Measurements from ENCODE around the gene PFDN1. TPM values are rescaled to one million over a fixed set of nuclear protein-coding genes. Genes with fewer than 3 reads are reported as not detected.

Gene PFDN1
- total RNA-seq, 1 donor: 37.2 TPM

DNA sequence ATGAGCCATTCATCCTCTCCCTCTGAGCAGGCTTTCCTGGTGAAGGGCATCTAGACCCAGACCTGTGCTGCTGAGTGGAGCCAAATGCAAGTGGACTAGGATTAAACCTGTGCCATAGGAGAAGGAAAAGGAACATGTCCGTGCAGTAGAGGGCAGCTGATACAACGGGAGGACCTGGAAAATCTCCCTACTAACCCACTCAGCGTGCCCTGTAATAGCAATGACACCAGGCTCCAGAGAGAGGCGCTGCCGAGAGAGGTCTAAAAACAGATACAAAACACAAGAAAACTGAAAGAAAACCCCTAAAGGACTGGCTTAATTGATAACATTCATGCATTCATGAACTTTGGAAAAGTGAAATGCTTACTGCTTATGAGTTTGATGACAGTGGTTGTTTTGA lies 60.8 kb downstream of the PFDN1 start:
- no peak for DNase-seq (ENCODE audit: low read depth in 2 of 3, low spot score in 2 of 3)

DNA sequence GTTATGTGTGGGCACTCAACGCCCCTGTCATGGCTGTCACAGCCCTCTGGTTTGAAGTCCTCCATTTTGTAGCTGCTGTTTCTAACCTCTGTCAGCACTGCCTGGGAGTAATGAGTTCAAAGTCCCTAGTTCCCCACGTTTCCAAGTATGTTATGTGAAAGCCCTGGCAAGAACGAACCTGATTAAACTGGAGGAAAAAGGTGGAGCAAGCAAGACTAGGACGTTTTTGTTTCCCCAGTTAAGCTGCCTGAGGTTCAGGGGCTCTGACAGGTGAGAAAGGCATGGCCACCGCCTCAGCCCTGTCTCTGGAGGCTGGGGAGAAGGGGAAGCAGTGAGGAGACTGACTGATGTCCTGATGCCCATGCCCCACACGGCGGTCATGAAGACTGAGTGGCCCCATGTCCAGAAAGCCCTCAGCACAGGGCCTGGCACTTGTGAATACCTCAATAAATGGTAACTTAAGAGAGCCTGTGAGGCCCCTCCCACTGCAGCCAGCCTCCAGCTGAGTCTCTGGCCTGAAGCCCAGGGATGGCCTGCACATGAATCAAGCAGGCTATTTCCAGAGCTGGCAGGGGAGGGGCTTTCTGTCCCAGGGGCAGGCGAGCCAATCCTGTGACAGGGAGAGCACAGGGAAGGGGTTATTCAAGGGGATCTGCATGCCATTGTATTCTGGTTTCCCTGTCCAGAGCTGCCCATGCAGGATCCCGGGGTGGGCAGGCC lies 61.8 kb downstream of the PFDN1 start:
- no peak for DNase-seq (ENCODE audit: low read depth in 2 of 3, low spot score in 2 of 3)

DNA sequence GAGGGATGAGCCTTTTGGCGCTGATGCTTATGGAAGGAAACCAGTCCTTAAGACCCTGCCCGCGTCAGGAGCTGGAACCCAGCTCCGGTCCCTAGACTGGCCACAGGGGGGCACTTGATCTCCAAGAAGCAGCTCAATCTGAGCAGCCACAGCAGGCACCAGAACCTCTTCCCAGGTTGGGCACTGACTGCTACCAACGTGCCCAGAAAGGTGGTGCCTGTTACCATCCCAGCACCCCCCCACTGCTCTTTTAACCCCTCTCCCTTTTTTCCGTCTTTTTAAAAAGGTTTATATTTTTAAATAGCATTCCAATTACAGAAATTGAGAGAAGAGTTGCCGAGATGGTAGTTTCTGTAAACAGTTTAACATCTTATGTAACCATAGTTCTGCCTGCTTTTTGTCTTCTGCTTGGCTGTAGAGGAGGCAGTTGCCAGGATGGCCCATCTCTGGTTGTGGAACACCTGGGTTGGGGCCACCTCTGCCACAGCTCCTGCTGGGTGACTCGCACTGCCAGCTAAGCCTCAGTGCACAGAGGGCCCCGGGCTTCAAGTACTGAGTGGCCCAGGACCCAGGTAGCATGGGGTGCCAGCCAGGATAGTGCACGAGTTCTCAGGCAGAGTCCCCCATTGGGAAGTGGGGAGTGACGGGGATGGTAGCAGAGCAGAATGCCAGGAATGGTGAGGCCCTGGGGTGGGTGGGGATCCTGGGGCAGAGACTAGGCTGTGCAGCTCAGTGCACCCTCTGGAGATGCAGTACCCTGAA lies 62.8 kb downstream of the PFDN1 start:
- DNase-seq (ENCODE audit: low read depth in 2 of 3, low spot score in 2 of 3): peak in 2 of 3 donors; percentile 51 to 66

DNA sequence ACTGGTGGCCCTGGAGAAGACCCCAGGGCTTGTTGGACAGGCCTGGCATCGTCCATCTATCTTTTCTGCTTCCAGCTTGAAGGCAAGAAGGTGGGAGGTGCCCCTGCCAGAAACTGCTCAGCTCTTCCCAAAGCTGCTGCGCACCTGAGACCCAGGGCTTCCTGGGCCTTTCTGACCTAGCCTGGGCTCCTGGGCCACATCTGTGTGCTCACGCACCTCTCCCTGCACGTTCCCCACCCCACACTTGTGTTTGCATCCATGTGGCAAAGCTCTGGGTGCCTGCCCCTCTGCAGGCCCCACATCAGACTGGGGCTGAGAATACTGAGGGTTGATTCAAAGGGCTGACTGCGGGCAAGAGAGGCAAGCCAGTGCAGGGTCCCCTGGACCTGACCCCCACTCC lies 63.4 kb downstream of the PFDN1 start:
- no peak for DNase-seq (ENCODE audit: low read depth in 2 of 3, low spot score in 2 of 3)

DNA sequence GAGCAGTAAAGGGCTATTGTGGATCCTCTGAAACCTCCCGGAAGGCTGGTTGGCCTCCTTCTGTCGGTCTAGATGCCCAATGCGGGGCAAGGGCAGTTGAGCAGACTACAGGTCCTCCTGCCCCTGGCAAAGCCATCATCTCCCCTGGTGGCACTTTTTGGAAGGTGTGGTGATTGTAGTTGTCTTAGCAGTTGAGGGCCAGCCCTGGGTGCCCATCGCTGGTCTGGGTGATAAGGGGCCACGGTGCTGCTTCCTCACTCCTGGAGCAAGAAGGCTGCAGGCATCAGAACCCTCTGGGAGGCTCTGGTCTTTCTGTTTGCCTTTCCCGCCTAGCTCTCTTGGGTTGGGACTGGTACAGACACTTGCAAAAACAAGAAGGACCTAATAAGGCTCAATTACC lies 64.1 kb downstream of the PFDN1 start:
- DNase-seq (ENCODE audit: low read depth in 2 of 3, low spot score in 2 of 3): no peak

DNA sequence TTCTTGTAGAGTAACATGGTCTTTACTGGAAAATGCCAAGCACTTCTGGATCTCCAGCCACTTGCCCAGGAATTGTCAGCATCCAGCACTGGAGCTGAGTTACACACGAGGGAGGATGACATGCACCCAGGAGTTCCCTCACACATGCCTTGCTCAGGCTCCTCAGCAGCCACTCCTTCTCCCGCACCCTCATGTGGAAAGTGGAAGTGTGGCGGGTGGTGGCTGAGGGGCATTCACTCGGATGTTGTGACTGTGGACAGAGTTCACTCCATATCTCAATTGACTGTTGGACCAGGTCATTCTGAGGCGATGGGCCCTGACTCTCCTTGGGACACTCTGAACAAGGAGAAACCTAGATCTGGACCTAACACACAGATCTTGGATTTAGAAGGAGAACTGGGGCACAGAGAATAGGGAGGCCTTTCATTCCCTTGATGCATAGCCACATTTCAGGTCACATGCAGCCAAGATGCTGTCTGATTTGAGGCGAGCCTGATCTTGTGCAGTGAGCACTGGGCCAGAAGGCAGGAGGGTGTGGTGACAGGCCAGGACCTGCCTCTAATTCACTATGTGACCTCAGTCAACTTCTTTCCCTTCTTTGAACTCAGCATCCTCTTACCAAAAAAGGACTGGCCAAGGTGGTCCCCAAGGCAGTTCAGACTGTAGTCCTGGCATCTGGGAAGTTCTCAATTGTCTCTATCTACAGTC lies 65.9 kb downstream of the PFDN1 start:
- no peak for DNase-seq (ENCODE audit: low read depth in 2 of 3, low spot score in 2 of 3)

DNA sequence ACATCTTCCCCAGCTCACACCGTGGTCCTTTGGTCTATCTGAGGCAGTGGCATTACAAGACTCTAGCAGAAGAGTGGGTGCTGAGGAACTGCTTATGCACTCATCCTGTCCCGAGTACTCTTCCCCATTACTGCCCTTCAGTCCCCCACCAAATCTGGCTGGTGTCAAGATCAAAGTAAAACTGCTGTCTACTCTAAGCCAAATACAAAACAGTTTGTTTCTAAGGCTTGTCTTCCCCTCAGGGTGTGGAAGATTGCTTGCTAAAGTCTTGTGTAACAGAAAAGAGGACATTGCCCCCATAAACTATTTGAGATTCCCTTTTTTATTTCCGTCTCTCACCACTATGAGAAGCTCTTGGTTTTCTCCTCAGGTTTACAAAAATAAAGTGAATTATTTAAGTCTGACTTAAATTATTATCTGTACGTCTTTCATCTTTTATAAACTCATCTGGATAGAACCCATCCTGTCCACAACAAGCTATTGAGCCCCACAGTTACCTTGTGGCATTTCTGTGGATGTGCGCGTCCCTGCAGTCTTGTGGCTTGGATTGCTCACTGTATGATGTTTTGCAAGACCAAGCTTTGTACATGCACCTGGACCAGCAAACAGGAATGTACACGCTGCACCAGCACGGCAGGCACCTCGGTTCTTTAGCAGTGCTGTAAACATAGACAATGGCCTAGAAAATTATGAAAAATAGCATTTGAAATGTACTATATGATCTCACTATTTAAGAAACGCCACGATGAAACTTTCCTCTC lies 66.9 kb downstream of the PFDN1 start:
- DNase-seq (ENCODE audit: low read depth in 2 of 3, low spot score in 2 of 3): no peak

DNA sequence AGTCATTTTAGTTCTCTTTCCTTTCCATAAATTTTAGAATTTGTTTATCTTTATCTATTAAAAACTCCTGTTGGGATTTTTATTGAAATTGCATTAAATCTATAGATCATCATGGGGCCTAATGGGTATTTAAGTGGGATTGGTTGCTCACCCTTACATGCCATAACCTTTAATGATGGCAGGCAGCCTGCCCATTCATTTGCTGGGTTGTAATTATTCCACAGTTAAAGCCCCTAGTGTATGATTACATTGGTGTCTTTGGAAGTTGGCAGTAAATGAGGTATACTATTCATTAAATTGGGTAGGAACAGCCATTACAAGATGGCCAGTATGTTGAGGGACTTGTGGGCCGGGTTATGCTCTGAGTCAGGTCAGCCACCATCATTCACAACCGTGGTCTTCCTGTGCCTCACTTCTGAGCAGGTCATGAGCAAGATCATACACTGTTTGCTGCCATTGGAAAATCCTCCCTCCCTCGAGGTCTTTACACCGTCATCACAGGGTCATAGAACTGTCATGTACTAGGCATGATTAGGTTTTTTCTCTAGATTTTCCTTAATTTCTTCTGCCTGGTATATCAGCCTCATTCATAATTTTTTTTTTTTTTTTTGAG lies 68.4 kb downstream of the PFDN1 start:
- no peak for DNase-seq (ENCODE audit: low read depth in 2 of 3, low spot score in 2 of 3)

DNA sequence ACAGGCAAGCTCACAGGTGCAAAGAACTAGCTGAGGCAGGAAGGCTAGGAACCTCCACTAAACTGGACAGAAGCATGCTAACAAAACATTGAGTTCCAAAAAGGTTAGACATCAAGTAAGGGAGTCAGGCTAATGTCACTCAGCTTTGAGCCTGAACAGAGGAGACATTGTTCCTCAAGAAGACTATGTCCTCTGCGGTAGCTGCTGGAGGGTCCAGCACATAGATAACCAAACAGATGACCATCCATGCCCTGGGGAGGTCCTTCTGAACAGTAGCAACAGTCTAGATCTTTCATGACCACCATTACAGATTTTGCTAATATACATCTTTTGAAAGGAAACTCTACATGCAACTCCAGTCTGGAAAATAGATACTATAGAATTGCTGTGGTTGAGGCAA lies 70.2 kb downstream of the PFDN1 start:
- DNase-seq (ENCODE audit: low read depth in 2 of 3, low spot score in 2 of 3): no peak

DNA sequence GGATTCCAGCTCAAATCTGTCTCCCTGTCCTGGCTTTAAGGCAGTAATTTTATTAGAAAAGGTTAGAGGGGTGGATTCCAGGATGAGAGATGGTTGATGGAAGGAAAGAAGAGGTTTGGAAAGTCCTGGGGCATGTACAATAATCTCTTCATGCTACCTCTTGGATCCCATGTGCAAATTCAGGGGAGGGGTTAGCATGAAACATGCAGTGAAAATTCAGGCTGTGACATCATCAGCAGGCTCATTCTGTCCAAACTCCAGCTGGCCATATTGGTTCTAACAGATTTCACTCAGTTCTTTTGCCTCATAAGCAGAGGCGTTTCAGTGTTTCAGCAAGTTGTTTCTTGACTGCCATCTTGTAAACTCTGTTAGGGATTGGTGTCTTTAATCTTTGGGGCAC lies 72.5 kb downstream of the PFDN1 start:
- DNase-seq (ENCODE audit: low read depth in 2 of 3, low spot score in 2 of 3): no peak

DNA sequence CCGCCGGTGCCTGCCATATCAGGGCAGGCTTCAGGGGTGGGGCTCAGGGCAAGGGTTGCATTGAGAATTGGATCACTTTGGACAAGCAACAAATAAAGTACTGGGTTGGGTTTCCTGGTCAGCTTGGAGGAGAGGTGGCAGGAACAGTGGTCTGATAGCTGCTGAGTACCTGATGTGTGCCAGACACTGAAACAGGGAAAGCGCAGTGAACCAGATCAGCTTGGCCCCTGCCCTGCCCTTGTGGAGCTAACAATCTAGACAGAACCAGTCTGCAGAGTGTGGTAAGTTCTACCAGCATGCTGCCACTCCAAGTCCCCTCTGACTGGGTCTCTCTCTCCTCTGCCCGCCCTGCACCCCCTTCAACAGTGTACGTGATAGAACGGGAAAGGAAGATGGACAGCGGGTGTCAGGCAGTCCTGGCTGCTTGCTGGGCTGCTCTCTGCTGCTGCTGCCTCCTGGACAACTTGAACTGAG lies 74.5 kb downstream of the PFDN1 start:
- DNase-seq (ENCODE audit: low read depth in 2 of 3, low spot score in 2 of 3): no peak

DNA sequence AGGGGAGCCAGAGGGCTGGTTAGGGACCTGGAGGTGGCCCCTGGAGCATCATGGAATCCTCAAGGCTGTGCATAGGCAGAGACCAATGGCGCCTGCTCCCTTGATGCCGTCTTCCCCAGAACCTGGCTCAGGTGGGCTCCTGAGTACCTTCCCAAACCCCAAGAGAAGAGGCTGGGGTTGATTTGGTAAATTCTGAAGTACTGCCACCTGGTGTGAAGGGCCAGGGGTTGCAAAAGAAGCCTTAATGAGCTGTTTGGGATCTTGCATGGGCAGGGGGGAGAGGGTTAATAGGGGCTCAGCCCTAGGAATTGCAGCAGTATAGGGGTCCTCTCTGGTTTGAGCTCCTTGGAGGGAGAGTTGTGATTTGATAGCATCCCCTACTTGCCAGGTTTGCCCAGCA lies 75.9 kb downstream of the PFDN1 start:
- DNase-seq (ENCODE audit: low read depth in 2 of 3, low spot score in 2 of 3): no peak

DNA sequence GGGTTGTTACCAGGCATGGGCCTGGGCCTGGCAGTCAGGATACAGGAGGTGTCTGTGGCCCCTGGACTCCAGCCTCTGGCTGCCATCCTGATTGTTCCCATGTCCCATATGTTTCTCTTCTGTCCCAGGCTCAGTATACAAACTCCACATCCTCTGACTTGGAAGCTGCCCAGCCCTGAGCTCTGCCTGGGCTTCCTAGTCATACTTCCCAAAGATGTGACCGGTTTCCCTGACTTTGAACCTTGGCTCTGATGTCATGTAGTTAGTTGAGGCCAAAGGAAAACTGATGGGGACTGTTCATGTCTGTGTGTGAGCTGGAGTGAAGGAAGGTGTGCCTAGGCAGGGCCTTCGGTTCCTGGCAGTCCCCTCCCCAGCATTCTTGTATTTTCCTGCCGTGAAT lies 77.5 kb downstream of the PFDN1 start:
- no peak for DNase-seq (ENCODE audit: low read depth in 2 of 3, low spot score in 2 of 3)

DNA sequence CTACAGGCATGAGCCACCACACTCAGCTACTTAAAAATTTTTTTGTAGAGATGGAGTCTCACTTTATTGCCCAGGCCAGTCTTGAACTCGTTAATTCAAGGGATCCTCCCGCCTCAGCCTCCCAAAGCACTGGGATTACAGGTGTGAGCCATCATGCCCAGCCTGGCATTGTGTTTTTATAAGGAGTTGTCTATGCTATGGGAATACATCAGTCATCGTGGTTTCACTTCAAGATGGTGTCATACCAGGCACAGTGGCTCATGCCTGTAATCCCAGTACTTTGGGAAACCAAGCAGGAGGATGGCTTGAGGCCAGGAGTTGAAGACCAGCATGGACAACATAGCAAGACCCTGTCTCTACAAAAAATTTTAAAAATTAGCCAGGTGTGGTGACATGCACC lies 78.2 kb downstream of the PFDN1 start:
- DNase-seq (ENCODE audit: low read depth in 2 of 3, low spot score in 2 of 3): no peak

DNA sequence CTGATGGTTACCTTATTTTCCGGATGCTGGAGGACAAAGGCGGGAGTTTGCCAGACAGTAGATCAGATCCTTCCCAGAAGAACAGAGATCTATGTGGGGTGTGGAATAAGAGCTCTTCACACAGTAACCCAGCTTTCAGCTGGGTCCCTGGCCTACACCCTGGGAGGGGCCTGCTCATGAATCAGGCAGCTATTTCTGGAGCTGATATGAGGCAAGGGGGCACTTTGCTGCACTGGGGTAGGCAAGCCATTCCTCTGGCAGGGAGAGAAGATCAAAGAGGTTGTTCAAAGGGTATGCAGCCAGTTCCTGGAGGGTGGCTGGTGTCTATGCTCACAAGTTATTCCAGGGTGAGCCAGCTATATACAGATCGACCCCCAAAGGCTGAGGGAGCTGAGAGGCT lies 79.3 kb downstream of the PFDN1 start:
- DNase-seq (ENCODE audit: low read depth in 2 of 3, low spot score in 2 of 3): no peak

DNA sequence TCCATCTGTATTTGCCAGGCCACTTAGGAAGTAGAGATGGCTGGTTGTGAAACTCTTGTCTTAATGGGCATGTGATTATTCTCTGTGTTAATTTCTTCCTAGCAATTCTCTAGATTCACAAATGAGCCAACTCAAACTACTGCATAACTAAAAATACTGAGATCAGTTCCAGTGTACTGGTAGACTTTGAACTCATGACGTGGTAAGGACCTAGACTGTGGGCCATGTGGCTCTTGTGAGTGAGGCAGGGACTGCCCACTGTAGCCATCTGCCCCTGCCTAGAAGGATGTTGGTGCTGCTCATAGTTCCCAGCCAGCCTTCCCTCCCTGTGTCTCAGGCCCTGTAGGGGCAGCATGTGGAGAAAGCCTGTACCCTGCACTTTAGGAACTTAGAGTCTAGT lies 80.5 kb downstream of the PFDN1 start:
- no peak for DNase-seq (ENCODE audit: low read depth in 2 of 3, low spot score in 2 of 3)

DNA sequence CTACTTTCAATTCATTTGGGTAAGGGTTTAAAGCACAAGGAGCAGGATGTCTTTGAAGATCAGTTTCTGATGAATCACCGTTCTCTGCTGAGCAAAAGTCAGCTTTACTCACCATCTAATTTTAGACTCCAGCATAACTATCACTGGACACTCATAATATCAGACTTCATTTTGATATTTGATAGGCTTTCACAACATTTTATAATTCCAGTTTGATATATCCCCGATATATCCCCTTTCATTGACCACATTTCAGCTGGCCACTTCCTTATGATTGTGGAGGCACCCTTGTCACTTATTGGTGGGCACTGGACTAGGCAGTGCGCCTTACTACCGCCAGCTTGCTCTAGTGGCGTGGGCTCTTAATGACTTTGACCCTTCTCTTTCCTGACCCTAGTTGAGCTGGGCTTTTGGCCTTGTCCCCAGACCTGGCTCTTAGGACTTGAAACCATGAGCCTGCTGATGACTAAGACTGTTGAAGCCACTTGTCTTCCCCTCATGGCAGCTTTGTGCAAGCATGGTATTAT lies 81.1 kb downstream of the PFDN1 start:
- no peak for DNase-seq (ENCODE audit: low read depth in 2 of 3, low spot score in 2 of 3)

DNA sequence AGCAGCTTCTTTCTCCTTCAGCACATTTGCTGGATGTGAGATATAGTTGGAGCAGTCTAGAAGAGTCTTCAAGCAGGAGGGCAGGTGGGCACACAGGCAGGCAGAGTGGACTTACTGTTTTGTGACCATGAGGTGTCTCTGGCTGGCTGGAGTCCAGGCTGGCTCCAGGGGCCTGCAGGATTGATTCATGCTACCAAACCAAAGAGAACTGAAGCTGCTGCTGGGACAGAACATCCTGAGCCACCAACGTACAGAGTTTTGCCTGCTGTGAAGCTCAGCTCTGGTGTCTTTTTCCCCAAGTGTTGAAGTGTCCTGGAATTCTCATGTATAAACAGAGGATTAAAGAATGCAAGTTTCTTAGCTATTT lies 82.2 kb downstream of the PFDN1 start:
- no peak for DNase-seq (ENCODE audit: low read depth in 2 of 3, low spot score in 2 of 3)

DNA sequence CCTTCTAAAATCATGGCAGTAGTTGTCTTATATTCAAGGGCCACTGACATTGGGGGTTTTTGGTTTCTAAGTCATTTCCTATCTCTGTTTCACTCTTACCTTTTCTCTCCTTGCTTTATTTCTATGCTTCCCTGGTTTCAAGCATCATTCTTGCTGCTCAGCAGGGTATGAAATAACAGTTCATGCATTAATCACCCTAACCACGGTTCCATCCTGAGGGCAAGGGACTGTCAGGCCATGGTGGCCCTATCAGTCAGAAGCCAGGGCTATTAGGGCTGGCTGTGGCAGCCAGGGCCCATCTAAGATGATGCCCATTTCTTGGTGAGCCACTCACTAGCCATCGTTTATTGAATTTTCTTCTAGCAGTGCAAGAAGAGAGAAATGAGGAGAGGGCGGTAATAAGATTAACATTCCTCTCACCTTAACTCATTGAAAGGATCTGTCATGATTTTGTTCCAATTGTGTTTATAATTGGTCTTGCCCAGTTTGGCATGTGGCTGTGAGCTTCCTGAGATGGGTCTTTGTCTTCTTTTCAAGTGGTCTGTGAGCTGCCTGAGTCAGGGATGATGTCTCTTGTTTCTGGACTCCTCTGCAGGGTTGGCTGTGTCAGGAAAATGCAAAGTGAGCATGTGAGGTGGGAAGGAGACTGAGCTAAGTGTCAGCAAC lies 82.7 kb downstream of the PFDN1 start:
- no peak for DNase-seq (ENCODE audit: low read depth in 2 of 3, low spot score in 2 of 3)
